Thymus (tissue), 11 donors: ENCODE results near the gene SHROOM3. TPM values are rescaled to one million over a fixed set of nuclear protein-coding genes. Genes with fewer than 3 reads are reported as not detected.

Experiments
- DNase-seq, 9 donors: peaks; one replicate each; pipeline ENCODE4 v3.0.0-alpha.2; 2013; ENCODE audit warnings: low spot score in 9 of 9, low read depth in 6 of 9, missing footprints in 1 of 9
- H3K27ac ChIP-seq, 2 donors: one replicate each; pipeline ENCODE4 v1.5.1; 2013; ENCODE audit warnings: control low read depth in 1 of 2, low read depth in 1 of 2, low read length in 1 of 2, mild to moderate bottlenecking in 1 of 2, moderate library complexity in 1 of 2
- H3K27me3 ChIP-seq, 2 donors: one replicate each; pipeline ENCODE4 v1.5.1; 2013; ENCODE audit warnings: low read length in 1 of 2; ENCODE audit not compliant: control insufficient read depth in 2 of 2, insufficient read depth in 1 of 2
- H3K36me3 ChIP-seq, 2 donors: one replicate each; pipeline ENCODE4 v1.5.1; 2013; ENCODE audit warnings: low read length in 1 of 2, mild to moderate bottlenecking in 1 of 2, moderate library complexity in 1 of 2; ENCODE audit not compliant: control insufficient read depth in 2 of 2, insufficient read depth in 2 of 2
- H3K4me1 ChIP-seq, 2 donors: one replicate each; pipeline ENCODE4 v1.5.1; 2013; ENCODE audit warnings: low read length in 2 of 2; ENCODE audit not compliant: control insufficient read depth in 2 of 2, insufficient read depth in 2 of 2
- H3K4me3 ChIP-seq, 2 donors: one replicate each; pipeline ENCODE4 v1.5.1; 2013; ENCODE audit warnings: low read length in 2 of 2, control low read depth in 1 of 2, mild to moderate bottlenecking in 1 of 2
- H3K9me3 ChIP-seq, 2 donors: one replicate each; pipeline ENCODE4 v1.5.1; 2013; ENCODE audit warnings: low read length in 1 of 2, mild to moderate bottlenecking in 1 of 2; ENCODE audit not compliant: control insufficient read depth in 2 of 2, insufficient read depth in 1 of 2
- WGBS: extraction: QIAGEN DNeasy Blood & Tissue Kit; methylation state at CpG from one replicate; pipeline ENCODE4 v1.1.7; 2013; 5-methylcytosine and 5-hydroxymethylcytosine counted together
- polyA plus RNA-seq: library from polyadenylated mRNA; stranded (reverse); fragments of 200-250 nt; gene quantifications from one replicate; pipeline ENCODE4 v1.2.3, GENCODE V29; 2013
- total RNA-seq: library from RNA; stranded (reverse); fragments of 120-200 nt; gene quantifications from one replicate; pipeline ENCODE4 v1.2.4, GENCODE V29; 2013
- donor health status: healthy.

The SHROOM3 gene
- total and polyA plus RNA-seq, 2 donors = 1.2 to 1.7 TPM

- no peak overlapping the region for H3K27ac ChIP-seq
- no peak for DNase-seq
- no peak overlapping the region for H3K4me3 ChIP-seq
- H3K4me1 ChIP-seq = no peaks in the 10 kb centered on the region
- H3K9me3 ChIP-seq = no peaks in the 10 kb centered on the region
- no peaks in the 10 kb centered on the region for H3K27me3 ChIP-seq
- 57% methylated on average over 5 of the region's 5 CpGs for WGBS
- H3K36me3 ChIP-seq = no peaks in the 10 kb centered on the region
Measured at GRCh38 chr4:76772498-76773106, 337.6 kb downstream of the SHROOM3 start.

GRCh38 chr4:76773766-76774165, 338.7 kb downstream of the SHROOM3 start:
- Histone ChIP-seq H3K27ac (no peak overlapping the region), H3K36me3 (no peaks in the 10 kb centered on the region), H3K4me1 (no peaks in the 10 kb centered on the region), H3K9me3 (no peaks in the 10 kb centered on the region), H3K4me3 (no peak overlapping the region), H3K27me3 (no peaks in the 10 kb centered on the region)
- DNase-seq = no peak

GRCh38 chr4:76779740-76780459, 344.9 kb downstream of the SHROOM3 start:
- H3K4me1 ChIP-seq = no peaks in the 10 kb centered on the region
- 96% methylated on average over 9 of the region's 9 CpGs for WGBS

GRCh38 chr4:76780781-76781697, 346.0 kb downstream of the SHROOM3 start:
- DNase-seq = no peak
- WGBS = 98% methylated on average over 7 of the region's 7 CpGs
- Histone ChIP-seq H3K4me1 (no peaks in the 10 kb centered on the region), H3K36me3 (no peaks in the 10 kb centered on the region), H3K9me3 (no peaks in the 10 kb centered on the region), H3K27ac (no peak overlapping the region), H3K27me3 (no peaks in the 10 kb centered on the region), H3K4me3 (no peak overlapping the region)

More at GRCh38 chr4:76779740-76780459, 344.9 kb downstream of the SHROOM3 start:
- Histone ChIP-seq H3K27ac (no peak overlapping the region), H3K27me3 (no peaks in the 10 kb centered on the region), H3K36me3 (no peaks in the 10 kb centered on the region), H3K9me3 (no peaks in the 10 kb centered on the region), H3K4me3 (no peak overlapping the region)
- DNase-seq = no peak

- H3K36me3 ChIP-seq = no peaks in the 10 kb centered on the region
- H3K27me3 ChIP-seq = no peaks in the 10 kb centered on the region
- no peaks in the 10 kb centered on the region for H3K9me3 ChIP-seq
- H3K4me1 ChIP-seq = no peaks in the 10 kb centered on the region
- WGBS = 94% methylated on average over 7 of the region's 7 CpGs
- no peak overlapping the region for H3K27ac ChIP-seq
- no peak for DNase-seq
- H3K4me3 ChIP-seq = no peak overlapping the region
Measured at GRCh38 chr4:76781698-76782595, 346.9 kb downstream of the SHROOM3 start.

- Histone ChIP-seq H3K36me3 (no peaks in the 10 kb centered on the region), H3K4me3 (no peak overlapping the region), H3K27me3 (no peaks in the 10 kb centered on the region), H3K9me3 (no peaks in the 10 kb centered on the region), H3K27ac (no peak overlapping the region), H3K4me1 (no peaks in the 10 kb centered on the region)
- WGBS = 94% methylated on average over 1 of the region's 1 CpG
- DNase-seq = no peak
Measured at GRCh38 chr4:76782837-76783236, 347.8 kb downstream of the SHROOM3 start.

- Histone ChIP-seq H3K9me3 (no peaks in the 10 kb centered on the region), H3K36me3 (no peaks in the 10 kb centered on the region), H3K4me1 (no peaks in the 10 kb centered on the region), H3K4me3 (no peak overlapping the region), H3K27me3 (no peaks in the 10 kb centered on the region), H3K27ac (no peak overlapping the region)
- 94% methylated on average over 4 of the region's 4 CpGs for WGBS
- DNase-seq = no peak
Measured at GRCh38 chr4:76783836-76784235, 348.8 kb downstream of the SHROOM3 start.

GRCh38 chr4:76784237-76784636, 349.2 kb downstream of the SHROOM3 start:
- Histone ChIP-seq H3K36me3 (no peaks in the 10 kb centered on the region), H3K4me1 (no peaks in the 10 kb centered on the region), H3K27ac (no peak overlapping the region), H3K4me3 (no peak overlapping the region), H3K27me3 (no peaks in the 10 kb centered on the region), H3K9me3 (no peaks in the 10 kb centered on the region)
- no peak for DNase-seq
- WGBS = 99% methylated on average over 2 of the region's 2 CpGs
